Transverse colon (tissue), 4 donors: ENCODE data around the gene ASXL1. TPM values are rescaled to one million over a fixed set of nuclear protein-coding genes. Genes with fewer than 3 reads are reported as not detected.

Source experiments
- DNase-seq: peaks from one replicate; pipeline ENCODE4 v3.0.0-alpha.2; 2019
- H3K27ac ChIP-seq, 4 donors: fragments of 200-600 bp; sonication (generic); 2 replicates each; pipeline ENCODE4 v1.5.1; 2016 to 2018; ENCODE audit warnings: inconsistent platforms in 4 of 4
- H3K27me3 ChIP-seq: fragments of 200-600 bp; sonication (generic); 2 replicates; pipeline ENCODE4 v1.5.1; 2017; ENCODE audit warnings: inconsistent platforms
- H3K36me3 ChIP-seq, 4 donors: fragments of 200-600 bp; sonication (generic); 2 replicates each; pipeline ENCODE4 v1.5.1; 2017 to 2019; ENCODE audit warnings: inconsistent platforms in 4 of 4
- H3K4me1 ChIP-seq, 4 donors: fragments of 200-600 bp; sonication (generic); 2 replicates each; pipeline ENCODE4 v1.5.1; 2017 to 2020; ENCODE audit warnings: inconsistent platforms in 4 of 4
- H3K4me3 ChIP-seq, 4 donors: fragments of 200-600 bp; sonication (generic); 1 replicate in 1 of 4; 2 replicates in 3 of 4; pipeline versions ENCODE4 v1.5.1 to v1.6.1; 2017 to 2019; ENCODE audit warnings: inconsistent platforms in 4 of 4
- H3K9me3 ChIP-seq, 2 donors: fragments of 200-600 bp; sonication (generic); 2 replicates each; pipeline ENCODE4 v1.5.1; 2017 to 2019; ENCODE audit warnings: inconsistent platforms in 2 of 2
- EP300 ChIP-seq: sonication (generic); formaldehyde crosslinking; IDR thresholded peaks from one replicate; pipeline ENCODE4 v1.6.1; 2017; ENCODE audit warnings: antibody characterized with exemption, low read depth
- POLR2A ChIP-seq: fragments of 450-650 bp; IDR thresholded peaks from one replicate; pipeline ENCODE4 v1.6.1; 2016; ENCODE audit warnings: antibody characterized with exemption, mild to moderate bottlenecking, moderate library complexity
- POLR2AphosphoS5 ChIP-seq, 3 donors: sonication (generic); formaldehyde crosslinking; IDR thresholded peaks; one replicate each; pipeline ENCODE4 v1.6.1; 2016; ENCODE audit warnings: antibody characterized with exemption in 3 of 3
- WGBS, 2 donors: methylation state at CpG; one replicate each; pipeline ENCODE4 v1.1.5; 2018; ENCODE audit warnings: low coverage in 1 of 2; 5-methylcytosine and 5-hydroxymethylcytosine counted together
- in situ Hi-C, 4 donors: fragments of 200-750 bp; cut with MboI; loops; one replicate each; pipeline versions ENCODE4 v1.15.0 to v1.15.1; 2017; ENCODE audit warnings: low sequenced_read_pairs in 3 of 4, low pct_ligation_motif_present in 1 of 4, low pct_unique_long_range_greater_than_20kb in 1 of 4
- intact Hi-C: fragments of 100-400 bp; cut with DNase I; formaldehyde crosslinking; loops from one replicate; pipeline ENCODE4 v1.15.1; 2023; ENCODE audit warnings: low total_unique reads
- total RNA-seq, 4 donors: library from RNA; depleted of rRNA; stranded (reverse); fragments of >200 nt; gene quantifications; one replicate each; pipeline ENCODE4 v1.1.0, GENCODE V29; 2016
- TF ChIP-seq, protein P1 (sequence below), 5 experiments: fragments of 200-600 bp in 3 of 5; fragments of 450-650 bp in 2 of 5; sonication (generic) in 3 of 5; IDR thresholded peaks; 1 replicate in 2 of 5; 2 replicates in 3 of 5; pipeline ENCODE4 v1.5.1; 2016 to 2017; ENCODE audit warnings: antibody characterized with exemption in 5 of 5, inconsistent platforms in 3 of 5, mild to moderate bottlenecking in 2 of 5, moderate library complexity in 1 of 5

Gene ASXL1
- total RNA-seq, 4 donors from 2014 or later, result 39.6 to 293 (median 92.8) TPM

DNA sequence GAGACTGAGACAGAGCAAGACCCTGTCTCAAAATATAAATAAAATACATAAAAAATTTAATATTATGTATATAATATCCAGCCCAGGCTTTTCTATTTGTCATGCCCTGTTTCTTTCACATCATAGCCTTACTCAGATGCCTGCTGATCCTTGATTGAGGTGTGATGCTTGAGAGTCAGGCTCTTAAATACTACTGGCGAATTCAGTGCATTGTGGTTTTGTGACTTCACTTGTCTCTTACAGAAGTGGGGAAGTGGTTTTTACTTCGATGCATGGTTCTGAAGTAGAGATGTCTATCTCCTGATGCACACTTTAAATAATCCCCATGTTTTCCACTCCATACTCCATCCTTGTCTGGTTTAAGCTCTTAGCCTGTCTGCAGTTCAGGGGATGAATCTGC lies 29.1 kb downstream of the ASXL1 start:
- intact Hi-C loops (no loop called here), in situ Hi-C loops (no loop called here)
- H3K9me3 ChIP-seq, result no peaks in the 10 kb centered on the region
- H3K36me3 ChIP-seq, result no peaks in the 10 kb centered on the region
- no peak overlapping the region for H3K27ac ChIP-seq
- TF ChIP-seq EP300 (no peak), POLR2A (no peak), POLR2AphosphoS5 (IDR thresholded peaks at IDR 0.05) (no peak)
- TF ChIP-seq, protein P1, sequence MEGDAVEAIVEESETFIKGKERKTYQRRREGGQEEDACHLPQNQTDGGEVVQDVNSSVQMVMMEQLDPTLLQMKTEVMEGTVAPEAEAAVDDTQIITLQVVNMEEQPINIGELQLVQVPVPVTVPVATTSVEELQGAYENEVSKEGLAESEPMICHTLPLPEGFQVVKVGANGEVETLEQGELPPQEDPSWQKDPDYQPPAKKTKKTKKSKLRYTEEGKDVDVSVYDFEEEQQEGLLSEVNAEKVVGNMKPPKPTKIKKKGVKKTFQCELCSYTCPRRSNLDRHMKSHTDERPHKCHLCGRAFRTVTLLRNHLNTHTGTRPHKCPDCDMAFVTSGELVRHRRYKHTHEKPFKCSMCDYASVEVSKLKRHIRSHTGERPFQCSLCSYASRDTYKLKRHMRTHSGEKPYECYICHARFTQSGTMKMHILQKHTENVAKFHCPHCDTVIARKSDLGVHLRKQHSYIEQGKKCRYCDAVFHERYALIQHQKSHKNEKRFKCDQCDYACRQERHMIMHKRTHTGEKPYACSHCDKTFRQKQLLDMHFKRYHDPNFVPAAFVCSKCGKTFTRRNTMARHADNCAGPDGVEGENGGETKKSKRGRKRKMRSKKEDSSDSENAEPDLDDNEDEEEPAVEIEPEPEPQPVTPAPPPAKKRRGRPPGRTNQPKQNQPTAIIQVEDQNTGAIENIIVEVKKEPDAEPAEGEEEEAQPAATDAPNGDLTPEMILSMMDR (IDR thresholded peaks at IDR 0.05), result no peak
- H3K4me1 ChIP-seq, result peaks cover 14 to 75% (median 51%) of the 10 kb centered on the region in 4 donors
- H3K27me3 ChIP-seq, result no peaks in the 10 kb centered on the region
- 76% methylated on average over 2 of the region's 2 CpGs; no CpG with 5 or more reads in 1 of the 2 donors for WGBS, 2 donors
- H3K4me3 ChIP-seq, result no peak overlapping the region
- no peak for DNase-seq

DNA sequence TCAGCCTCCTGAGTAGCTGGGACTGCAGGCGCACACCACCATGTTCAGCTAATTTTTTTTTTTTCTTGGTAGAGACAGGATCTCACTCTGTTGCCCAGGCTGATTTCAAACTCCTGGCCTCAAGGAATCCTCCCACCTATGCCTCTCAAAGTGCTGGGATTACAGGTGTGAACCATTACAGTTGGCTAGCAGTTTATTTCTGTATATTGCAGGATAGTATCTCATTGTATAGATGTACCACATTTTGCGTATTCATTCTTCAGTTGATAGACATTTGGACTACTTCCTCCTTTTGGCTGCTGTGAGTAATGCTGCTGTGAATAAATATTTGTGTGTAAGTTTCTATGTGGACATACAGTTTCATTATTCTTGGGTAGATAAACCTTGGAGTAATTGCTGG lies 32.9 kb downstream of the ASXL1 start:
- TF ChIP-seq POLR2AphosphoS5 (IDR thresholded peaks at IDR 0.05) (no peak), EP300 (no peak), POLR2A (no peak)
- TF ChIP-seq, protein P1 (IDR thresholded peaks at IDR 0.05), result no peak
- H3K9me3 ChIP-seq, result peaks cover 0 to 6% of the 10 kb centered on the region in 2 donors
- intact Hi-C loops, result no loop called here
- 69 to 100% methylated on average over 1 to 2 of the region's 2 CpGs for WGBS, 2 donors
- peak overlapping the region in 3 of 4 donors; percentile 54 to 70 (median 61) for H3K27ac ChIP-seq
- H3K36me3 ChIP-seq, result peaks cover 0 to 5% (median 0%) of the 10 kb centered on the region in 4 donors
- DNase-seq, result no peak
- in situ Hi-C loops, result no loop called here
- H3K4me3 ChIP-seq, result no peak overlapping the region
- H3K4me1 ChIP-seq, result peaks cover 2 to 49% (median 30%) of the 10 kb centered on the region in 4 donors
- H3K27me3 ChIP-seq, result no peaks in the 10 kb centered on the region

DNA sequence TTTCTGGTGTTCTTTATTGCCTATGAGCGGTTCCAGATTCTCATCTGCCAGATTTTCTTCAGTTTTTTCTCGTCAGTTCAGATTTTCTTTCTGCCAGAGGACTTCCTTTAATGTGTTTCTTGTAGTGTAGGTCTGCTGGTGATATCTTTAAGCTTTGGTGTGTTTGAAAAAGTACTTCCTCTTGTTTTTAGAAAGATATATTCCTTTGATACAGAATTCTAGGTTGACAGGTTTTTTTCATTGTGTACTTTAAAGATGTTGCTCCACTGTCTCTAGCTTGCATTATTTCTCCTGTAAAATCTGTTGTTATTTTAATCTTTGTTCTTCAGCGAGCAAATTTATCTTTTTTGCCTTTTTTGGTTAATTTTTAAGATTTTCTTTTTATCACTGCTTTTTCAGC lies 36.9 kb downstream of the ASXL1 start:
- TF ChIP-seq POLR2AphosphoS5 (IDR thresholded peaks at IDR 0.05) (no peak), POLR2A (no peak)
- Histone ChIP-seq H3K27me3 (no peaks in the 10 kb centered on the region), H3K4me1 (peaks cover 0 to 15% (median 11%) of the 10 kb centered on the region in 4 donors), H3K4me3 (no peak overlapping the region), H3K27ac (no peak overlapping the region), H3K36me3 (peaks cover 0 to 5% (median 0%) of the 10 kb centered on the region in 4 donors), H3K9me3 (peaks cover 0 to 6% of the 10 kb centered on the region in 2 donors)
- in situ Hi-C loops (no loop called here), intact Hi-C loops (no loop called here)
- no peak for DNase-seq
- WGBS, 2 donors, result 83 to 95% methylated on average over 3 of the region's 3 CpGs

DNA sequence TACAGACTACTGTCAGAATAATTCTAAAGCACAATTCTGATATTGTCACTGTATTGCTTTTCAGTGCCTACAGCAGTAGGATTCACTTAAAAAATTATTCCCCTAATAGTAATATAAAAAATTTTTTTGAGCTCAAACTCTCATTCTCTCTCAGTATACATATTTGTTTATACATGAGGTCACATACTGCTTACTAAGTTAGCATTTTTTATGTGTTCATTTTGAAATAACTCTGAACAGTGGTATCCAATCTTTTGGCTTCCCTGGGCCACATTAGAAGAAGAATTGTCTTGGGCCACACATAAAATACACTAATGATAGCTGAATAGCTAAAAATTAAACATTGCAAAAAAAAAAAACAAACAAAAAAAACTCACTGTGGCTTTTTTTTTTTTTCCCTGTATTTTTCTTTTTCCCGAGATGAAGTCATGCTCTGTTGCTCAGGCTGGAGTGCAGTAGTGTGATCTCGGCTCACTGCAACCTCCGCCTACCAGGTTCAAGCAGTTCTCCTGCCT lies 38.6 kb downstream of the ASXL1 start:
- H3K4me1 ChIP-seq, result peaks cover 0 to 3% (median 0%) of the 10 kb centered on the region in 4 donors
- intact Hi-C loops, result no loop called here
- H3K27me3 ChIP-seq, result no peaks in the 10 kb centered on the region
- 87 to 89% methylated on average over 3 of the region's 3 CpGs for WGBS, 2 donors
- peaks cover 0 to 6% of the 10 kb centered on the region in 2 donors for H3K9me3 ChIP-seq
- in situ Hi-C loops, result no loop called here
- H3K27ac ChIP-seq, result no peak overlapping the region
- peaks cover 0 to 5% (median 0%) of the 10 kb centered on the region in 4 donors for H3K36me3 ChIP-seq
- H3K4me3 ChIP-seq, result no peak overlapping the region
- no peak for DNase-seq
- no peak for TF ChIP-seq POLR2AphosphoS5 (IDR thresholded peaks at IDR 0.05)
- TF ChIP-seq, protein P1 (IDR thresholded peaks at IDR 0.05), result no peak
- TF ChIP-seq EP300, result no peak
- TF ChIP-seq POLR2A, result no peak
